Fibroblast of skin of left quadriceps (primary cell): ENCODE data around the gene CDC5L.
A peak's percentile ranks its signal among the peaks of the same experiment; 100 is the strongest.

Source experiments
- DNase-seq, 2 experiments: peaks; one replicate each; pipeline ENCODE4 v3.0.0-alpha.2; 2013; ENCODE audit warnings: low read depth in 2 of 2

CDC5L gene

DNA sequence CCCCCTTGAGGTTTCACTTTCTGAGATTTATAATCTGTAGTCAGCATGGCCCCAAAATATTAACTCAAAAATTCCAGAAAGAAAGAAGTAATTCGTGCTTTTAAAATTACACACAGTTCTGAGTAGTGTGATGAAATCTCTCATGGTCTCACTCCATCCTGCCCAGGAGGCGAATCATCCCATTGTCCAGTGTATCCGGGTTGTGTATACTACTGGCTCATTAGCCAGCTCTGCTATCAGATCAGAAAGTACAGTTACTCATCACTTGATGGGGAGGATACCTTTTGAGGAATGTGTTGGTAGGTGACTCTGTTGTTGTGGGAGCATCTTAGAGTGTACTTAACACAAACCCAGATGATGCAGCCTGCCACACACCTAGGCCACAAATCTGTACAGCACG lies 65.2 kb downstream of the CDC5L start:
- DNase-seq: peak; percentile 58 to 60

DNA sequence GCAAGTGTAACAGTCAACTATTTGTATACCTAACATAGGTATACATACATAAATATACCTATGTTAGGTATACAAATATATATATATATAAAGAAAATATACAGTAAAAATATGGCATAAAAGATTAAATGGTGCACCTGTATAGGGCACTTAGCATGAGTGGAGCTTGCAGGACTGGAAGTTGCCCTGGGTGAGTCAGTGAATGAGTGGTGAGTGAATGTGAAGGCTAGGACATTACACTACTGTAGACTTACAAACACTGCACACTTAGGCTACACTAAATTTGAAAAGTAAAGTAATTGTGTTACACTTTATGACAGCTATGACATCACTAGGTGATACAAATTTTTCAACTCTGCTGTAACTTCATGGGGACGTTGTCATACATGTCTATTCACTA lies 65.6 kb downstream of the CDC5L start:
- DNase-seq: no peak

DNA sequence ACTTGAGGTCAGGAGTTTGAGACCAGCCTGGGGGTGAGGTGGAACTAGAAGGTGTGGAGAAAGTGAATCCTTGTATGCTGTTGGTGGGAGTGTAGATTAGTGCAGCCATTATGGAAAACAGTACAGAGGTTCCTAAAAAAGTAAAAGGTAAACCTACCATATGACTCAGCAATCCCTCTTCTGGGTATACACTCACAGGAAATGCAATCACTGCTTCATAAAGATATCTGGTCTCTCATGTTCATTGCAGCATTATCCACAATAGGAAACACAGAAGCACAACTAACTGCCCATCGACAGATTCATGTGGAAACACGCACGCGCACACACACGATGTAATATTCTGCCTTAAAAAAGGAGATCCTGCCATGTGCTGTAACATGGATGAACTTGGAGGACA lies 66.7 kb downstream of the CDC5L start:
- DNase-seq: no peak

DNA sequence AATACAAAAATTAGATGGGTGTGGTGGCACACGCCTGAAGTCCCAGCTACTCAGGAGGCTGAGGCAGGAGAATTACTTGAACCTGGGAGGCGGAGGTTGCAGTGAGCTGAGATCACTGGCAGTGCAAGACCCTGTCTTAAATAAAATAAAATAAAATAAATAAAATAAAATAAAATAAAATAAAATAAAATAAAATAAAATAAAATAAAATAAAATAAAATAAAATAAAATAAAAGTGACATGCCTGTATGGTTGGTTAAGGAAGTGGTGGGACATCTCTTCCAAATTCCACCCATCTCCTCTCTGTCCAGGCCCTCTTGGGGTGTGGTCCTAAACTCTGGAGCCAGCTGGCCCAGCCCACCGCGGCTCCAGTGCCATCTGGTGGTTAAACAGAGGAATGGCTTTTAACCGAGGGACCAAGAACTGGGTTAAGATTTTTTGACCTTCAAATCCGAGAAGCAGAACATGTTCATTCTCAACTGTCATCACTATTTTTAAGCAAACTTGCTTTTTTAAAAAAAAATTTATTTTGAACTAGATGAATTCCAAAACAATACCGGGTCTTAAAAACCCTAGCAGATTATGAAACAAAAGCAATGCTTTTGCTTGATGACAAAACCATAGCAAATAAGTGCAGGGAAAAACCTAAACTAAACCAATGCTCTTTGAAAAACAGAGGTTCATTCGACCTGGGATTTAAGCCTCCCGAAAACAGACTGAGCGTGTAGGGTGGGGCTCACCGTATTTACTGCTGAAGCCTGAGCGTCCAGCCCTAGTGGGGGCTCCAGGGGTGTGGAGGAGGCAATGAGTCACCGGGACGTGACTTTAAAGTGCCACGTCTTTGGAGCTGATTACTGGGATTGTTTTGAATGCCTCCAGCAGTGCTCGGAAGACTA lies 68.8 kb downstream of the CDC5L start:
- no peak for DNase-seq

DNA sequence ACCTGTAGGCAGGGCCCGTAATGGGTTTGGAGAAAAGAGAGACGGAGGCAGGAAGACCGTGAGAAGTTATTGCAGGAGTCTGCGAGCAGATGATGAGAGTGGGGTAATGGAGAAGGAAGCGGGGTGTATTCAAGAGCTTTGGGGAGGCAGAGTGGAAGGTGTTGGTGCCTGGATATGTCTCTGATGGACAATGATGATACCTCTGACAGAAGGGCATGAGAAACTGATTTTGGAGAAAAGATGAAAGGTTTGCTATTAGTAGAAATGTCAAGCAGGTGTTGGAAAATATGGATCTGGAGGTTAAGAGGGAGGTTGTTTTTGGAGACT lies 69.4 kb downstream of the CDC5L start:
- DNase-seq: no peak

DNA sequence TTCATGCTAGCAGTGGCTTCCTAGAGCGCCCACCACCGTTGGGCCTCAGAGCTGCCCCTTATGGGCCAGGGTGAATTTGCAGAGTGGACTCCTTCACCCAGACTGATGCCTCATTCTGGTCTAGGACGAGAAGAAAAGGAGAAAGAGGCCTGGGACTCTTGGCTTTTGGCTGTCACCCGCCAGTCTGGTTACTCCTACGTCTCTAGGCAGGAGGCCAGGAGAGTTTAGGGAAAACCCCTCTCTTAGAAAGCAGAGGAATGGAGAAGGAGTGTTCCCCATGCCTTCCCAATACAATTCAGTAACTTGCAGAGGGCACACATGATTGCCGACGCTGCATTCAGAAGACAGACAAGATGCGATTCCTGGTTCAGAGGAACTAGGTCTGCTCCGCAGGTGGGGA lies 70.1 kb downstream of the CDC5L start:
- DNase-seq: no peak

DNA sequence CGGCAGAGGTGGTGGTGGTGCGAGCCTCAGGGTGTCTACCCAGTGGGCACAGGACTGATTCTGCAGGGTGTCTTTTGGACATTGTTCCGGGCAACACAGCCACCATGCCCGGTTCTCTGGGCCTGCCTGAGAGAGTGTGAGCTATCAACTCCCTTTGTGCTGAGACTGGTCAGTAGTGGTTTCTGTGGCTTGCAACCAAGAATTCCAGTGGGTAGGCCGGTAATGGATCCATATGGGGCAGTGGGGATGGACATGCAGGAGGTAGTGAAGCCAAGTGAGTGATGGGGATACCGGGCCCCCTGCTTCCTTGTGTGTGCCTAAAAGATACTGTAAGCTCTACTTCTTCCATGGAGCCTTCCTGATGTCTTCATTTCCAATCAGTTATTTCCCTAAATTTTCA lies 71.0 kb downstream of the CDC5L start:
- DNase-seq: no peak

DNA sequence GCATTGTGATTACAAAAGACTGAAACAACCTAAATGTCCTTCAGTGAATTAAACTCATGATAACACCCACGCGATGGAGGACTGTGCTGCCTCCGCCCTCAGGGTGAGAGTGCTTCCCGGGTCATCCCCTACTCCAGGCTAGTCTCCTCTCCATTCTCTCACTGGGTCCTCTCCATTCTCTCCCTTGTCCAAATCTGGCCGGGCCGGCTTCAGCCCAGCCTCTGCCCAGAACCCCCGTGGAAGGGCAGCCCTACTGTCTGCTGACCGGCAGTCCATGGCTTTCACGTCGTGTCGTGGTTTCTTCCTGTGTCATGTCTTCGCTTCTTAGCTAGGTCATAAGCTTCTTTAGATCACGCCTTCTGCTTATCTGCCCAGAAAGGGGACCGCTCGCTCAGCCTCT lies 74.8 kb downstream of the CDC5L start:
- no peak for DNase-seq

DNA sequence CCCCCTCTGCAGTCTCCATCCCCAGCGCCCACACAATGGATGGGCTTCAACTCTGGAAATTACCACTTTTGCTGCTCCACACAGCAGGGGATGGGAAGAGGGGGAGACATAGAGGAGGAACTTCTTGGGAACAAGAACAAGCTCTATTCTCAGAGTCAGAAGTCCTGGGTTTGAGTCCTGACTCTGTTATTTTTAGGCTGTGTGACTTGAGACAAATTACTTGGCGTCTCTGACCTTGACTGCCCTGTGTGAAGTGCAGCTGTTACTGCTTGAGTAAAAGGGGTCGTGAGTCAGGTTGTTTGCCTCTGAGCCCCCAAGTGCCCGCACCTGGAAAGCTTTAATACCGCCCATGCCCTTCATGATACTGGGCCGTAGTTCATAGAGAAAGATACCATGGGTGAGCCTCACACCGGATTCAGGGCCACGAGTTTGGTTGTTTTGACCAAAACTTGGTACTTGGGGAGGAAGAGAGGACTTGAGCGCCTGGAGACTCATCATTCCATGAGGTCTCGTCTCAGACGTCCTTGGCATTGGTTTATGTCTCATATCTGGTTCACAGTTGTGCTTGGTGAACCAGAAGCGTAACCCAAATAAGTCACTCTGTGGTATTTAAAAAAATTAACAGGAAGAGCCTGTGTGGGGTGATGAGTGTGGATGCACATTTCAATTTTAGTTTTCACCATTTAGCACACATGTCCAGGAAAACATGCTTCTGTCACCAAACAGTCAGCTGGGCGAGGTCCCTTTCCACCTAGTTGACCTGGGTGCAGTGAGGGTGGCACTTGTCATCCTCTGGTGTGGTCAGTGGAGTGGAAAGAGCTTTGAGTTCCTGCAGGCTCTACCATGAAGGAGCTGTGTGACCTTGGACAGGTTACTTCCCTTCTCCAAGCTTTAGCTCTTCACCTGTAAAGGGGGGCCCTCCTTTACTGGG lies 75.6 kb downstream of the CDC5L start:
- no peak for DNase-seq

DNA sequence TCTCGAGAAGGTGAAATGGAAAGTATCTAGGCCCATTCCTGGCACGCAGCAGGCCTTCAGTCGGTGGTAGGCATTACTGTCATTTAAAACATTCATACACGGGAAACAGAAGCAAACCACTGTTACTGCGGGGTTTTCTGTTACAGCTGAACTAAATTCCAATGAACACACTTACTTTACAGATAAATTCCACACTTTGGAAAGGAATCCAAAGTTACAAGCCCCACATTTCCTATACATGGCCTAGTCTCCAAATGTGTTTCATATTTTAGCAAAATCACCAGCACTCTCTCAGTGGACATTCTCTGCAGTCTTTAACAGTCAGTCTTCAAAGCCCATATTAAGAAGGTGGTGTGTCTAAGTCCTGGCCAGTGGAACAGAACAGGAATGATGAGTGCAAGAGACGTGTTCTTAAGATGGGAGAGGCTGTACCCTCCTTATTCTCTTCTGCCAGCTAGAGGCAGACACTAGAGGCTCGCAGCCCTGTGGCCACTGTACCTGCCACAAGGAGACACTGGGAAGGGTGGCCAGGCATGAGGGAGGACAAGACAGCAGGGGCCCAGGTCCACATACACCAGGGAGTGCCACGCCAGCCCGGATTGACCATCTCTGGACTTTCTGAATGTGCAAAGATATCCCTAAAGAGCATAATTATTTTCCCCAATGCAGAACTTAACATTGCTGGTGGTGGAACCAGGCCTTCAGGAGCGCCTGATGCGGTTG lies 76.4 kb downstream of the CDC5L start:
- DNase-seq: peak in 1 of 2 experiments; percentile 41

DNA sequence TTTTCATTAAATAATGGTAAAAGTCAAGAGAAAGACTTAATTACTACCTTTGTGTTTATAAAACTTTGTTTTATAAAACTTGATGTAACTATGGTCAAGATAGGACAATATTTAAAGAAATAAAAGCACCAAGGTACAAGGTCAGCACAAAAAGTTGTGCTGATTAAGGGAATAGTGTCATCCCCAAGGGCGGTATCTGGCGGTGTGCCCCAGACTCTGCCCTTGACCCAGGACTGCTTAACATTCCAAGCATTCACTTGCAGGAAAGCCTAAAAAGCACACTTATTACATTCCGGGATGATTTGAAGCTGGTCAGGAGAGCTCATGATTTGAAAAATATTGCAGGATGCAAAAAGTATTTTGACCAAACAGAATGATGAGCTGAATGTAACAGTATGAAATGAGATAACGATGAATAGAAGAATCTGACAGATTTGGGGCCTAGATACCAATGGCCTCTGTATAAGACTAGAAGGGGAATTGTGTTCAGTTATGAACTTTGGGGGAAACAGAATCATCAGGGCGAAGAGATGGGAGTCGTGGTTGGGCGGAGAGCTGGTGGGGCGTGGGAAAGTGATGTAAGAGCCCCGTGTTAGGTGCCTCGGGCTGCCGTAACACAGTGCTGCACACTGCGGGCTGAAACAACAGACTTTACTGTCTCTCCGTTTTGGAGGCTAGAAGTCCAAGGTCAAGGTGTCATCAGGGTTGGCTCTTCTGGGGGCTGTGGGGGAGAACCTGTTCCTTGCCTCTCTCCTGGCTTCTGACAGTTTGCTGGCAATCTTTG lies 77.2 kb downstream of the CDC5L start:
- peak in 1 of 2 experiments; percentile 31 for DNase-seq

DNA sequence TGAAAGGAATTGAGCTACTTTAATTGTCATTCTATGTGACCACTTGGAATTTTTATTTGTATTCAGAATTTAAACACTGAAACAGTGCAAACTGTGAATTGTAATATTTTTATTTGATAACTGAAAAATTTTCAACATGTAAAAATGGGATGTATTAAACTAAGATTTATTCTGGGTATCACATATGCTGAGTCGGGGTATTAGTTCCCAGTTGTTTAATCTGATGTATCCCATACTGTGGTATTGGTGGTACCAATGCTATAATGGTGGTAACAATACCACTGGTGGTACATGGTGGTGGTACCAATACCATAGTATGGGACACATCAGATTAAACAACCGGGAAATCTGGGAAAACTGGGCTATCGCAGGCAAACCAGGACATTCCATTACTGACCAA lies 79.4 kb downstream of the CDC5L start:
- no peak for DNase-seq

DNA sequence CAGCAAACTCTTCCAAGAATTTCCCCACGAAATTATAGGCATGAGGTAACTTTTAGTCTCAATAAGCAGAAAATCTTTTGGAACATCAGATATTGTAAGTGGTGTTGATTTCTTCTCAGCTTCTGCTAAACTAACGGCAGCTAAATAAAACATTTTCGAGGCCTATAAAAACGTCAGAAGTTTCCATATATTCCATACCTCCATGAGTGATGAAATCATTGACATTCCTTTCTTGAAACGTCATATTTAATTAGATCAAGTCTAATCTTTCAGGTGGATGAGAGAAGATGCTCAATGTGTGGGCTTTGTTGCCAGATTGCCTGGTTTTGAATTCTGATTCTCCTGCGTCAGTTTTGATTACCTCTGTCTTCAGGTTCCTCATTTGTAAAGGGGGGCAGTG lies 81.3 kb downstream of the CDC5L start:
- no peak for DNase-seq

DNA sequence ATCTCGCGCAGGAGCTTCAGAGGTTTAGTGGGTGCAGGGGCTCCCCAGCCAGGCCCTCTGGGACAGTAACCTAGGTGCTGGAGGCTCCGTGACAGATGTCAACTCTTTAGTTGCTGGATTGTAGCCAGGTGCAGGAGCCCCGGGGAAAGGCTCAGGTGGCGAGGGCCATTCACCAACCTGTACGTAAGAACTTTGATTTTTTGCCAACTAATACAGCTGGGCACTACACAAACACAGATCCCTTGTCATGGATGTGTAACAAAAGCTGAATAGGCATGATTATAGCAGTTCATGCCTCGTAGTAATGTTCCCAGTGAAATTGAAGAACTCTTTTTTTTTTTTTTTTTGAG lies 82.6 kb downstream of the CDC5L start:
- DNase-seq: no peak

DNA sequence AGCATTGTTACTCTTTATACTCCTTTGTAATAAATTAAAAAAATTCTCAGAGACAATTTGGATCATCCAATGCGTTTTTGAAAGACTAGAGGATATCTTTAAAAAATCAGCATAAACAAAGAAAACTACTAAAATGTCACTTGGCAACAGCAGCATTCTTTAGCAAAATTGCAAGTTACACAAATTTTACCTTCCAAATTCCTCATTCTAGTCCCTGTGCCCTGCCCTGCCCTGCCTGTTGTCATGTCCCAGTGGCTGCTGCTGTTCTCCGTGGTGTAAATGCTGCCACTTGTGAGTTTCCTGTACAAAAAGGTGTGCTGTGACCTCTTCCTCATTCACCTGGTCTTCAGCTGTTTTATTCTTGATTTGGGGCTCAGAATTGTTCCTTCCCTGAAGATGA lies 83.2 kb downstream of the CDC5L start:
- DNase-seq: no peak

DNA sequence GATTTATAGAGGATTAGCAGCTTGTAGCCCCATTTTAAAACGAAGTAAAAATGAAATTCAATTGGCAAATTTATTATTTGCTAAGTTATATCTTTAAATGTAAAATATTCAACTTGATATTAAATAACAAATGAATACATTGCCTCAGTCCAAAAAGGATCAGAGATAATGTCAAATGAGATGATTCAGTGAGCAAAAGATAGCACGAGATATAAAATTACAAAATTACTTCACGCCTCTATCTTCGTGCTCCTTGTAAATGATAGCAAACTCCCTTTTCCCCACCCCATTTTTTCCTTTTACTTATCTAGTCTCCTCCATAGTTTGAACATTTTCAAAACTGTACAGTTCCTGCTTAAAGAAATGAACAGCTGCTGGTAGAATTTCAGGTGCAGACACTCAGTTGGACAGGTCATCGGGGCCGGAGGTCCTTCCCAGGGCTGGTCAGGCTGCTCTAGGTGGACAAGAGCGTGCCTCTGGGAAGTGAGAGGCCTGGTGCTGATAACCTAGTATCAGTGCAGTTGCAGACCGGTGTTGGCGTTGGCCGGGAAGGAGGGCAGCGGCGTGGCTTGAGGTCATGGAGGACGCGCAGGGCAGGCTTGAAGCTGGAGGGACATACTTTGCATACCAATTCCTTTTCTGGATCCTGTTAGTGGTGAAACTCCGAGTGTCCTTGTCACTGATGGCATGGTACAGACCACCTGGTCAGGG lies 83.9 kb downstream of the CDC5L start:
- DNase-seq: no peak

DNA sequence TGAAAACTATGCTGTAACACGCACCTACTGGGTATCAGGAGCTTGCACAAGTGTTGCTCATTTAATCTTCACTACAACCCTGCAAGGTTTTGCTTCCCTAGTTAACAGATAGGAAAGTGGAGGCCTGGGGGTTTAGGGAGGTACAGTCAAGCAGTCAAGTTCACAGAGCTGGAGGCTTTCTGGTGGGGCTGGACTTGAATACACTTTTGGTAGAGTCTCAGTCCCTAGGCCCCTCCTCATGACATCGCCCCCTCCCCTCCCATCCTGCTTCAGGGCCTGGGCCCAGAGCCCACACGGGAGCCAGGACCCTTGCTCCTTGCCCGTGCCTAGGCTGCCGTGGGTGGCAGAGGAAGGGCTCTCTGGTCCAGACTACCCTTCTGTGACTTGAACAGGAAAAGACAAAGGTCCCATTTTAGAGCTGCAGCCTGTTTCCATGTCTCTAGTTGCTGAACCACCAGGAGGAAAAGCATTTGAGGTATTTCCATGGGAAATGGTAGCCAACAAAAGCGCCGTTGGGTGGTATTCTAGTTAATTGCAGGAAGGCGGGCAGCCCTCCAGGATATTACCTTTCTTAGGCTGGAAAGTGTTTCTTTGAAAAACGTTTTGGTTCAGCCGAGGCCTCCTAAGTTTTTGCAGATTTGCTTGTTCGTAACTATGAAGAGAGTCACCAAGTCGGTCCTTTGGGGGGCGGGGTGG lies 84.9 kb downstream of the CDC5L start:
- DNase-seq: no peak

DNA sequence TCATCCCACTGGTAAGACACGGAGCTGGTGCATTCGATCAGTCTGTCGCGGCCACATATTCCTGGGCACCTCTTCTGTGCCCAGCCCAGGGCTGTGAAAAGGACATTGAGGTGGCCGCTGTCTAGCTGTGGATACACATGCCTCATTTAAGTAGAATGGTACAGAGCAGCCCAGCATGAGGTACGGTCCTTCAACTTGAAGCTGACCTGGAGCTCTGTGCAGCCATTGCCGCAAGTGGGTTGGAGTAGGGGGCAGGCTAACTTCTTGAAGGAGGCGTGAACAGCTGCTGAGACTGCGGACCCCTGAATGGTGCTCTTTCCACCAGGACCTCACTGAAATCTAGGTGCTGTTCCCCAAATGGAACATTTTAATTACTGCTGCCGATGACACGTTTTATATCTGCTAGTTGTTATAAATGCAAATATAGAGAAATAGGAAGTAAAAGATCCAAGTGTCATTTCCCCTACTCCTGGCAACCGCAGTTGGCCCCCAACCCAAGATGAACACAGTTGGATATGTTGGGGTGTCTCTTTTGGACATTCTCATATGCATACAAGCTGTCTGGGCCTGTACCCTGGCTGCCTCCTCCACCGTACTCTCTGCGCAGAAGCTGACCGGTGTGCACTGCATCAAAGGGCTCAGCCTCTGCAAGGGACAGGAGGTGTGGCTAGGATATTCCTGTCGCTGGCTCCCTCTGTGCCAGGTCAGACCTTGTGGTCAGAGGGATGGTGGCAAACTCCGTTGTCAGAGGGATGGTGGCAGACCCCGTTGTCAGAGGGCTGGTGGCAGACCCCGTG lies 86.1 kb downstream of the CDC5L start:
- DNase-seq: no peak

DNA sequence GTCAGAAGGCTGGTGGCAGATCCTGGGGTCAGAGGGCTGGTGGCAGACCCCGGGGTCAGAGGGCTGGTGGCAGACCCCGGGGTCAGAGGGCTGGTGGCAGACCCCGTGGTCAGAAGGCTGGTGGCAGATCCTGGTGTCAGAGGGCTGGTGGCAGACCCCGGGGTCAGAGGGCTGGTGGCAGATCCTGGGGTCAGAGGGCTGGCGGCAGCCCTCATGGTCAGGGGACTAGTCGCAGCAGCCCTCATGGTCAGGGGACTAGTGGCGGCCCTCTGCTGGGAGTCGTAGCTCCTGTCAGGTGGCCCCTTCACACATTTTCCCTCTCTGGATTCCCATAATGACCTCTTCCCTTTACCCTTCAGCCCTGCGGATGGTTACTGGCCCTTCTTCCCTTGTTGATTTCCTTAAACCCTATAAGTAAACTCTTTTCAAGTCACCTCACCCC lies 86.7 kb downstream of the CDC5L start:
- no peak for DNase-seq
